ENCODE results near the gene PLIN1. TPM values are rescaled to one million over a fixed set of nuclear protein-coding genes. Genes with fewer than 3 reads are reported as not detected.

PLIN1 gene
- total and polyA plus RNA-seq, 10 of the 15 experiments (the other 5 are each of a cell fraction or from before 2014, with no cell fraction given) = 0.05 to 0.13 (median 0.09) TPM; not detected in 6

GRCh38 chr15:89660556-89660955, 18.6 kb downstream of the PLIN1 start:
- TF ChIP-seq MYC (IDR thresholded peaks at IDR 0.05; ENCODE audit: insufficient read depth, insufficient read length, insufficient replicate concordance, low read length, severe bottlenecking) (no peak), FOXM1 (IDR thresholded peaks at IDR 0.05; ENCODE audit: low read depth, low read length) (no peak), FOS (IDR thresholded peaks at IDR 0.05; ENCODE audit: borderline replicate concordance, extremely low read depth, insufficient read length) (no peak), MYB (IDR thresholded peaks at IDR 0.05; ENCODE audit: borderline replicate concordance, low read depth, low read length) (no peak), IRF3 (IDR thresholded peaks at IDR 0.05) (no peak), ZNF384 (IDR thresholded peaks at IDR 0.05; ENCODE audit: borderline replicate concordance, low read depth, low read length) (no peak), CHD2 (IDR thresholded peaks at IDR 0.05; ENCODE audit: borderline replicate concordance, low read depth, low read length) (no peak), RUNX3 (IDR thresholded peaks at IDR 0.05; ENCODE audit: low read length) (no peak), HSF1 (IDR thresholded peaks at IDR 0.05; ENCODE audit: low read depth, low read length) (no peak), JUNB (IDR thresholded peaks at IDR 0.05) (no peak), ESRRA (IDR thresholded peaks at IDR 0.05; ENCODE audit: low read length) (no peak), EZH2 (IDR thresholded peaks at IDR 0.05; ENCODE audit: borderline replicate concordance, control insufficient read depth, low read depth, low read length) (no peak), CBX3 (IDR thresholded peaks at IDR 0.05; ENCODE audit: borderline replicate concordance, low read depth) (no peak), POU2F2 (IDR thresholded peaks at IDR 0.05; ENCODE audit: borderline replicate concordance, low read depth, low read length) (no peak), ZSCAN29 (IDR thresholded peaks at IDR 0.05) (no peak)
- Histone ChIP-seq H3K4me3 (no peak overlapping the region), H3K27me3 (replicated peaks in 1 of 2; ENCODE audit: control insufficient read depth in 2 of 2, insufficient read depth in 2 of 2, low read length in 1 of 2) (peaks cover 0 to 1% of the 10 kb centered on the region in 2 experiments; a peak in 2 of 4 replicates), H3K9ac (ENCODE audit: control insufficient read depth, insufficient read depth, low read length) (no peak overlapping the region), H2AFZ (ENCODE audit: control insufficient read depth, low read depth, low read length) (no peak overlapping the region), H3K79me2 (ENCODE audit: control insufficient read depth, insufficient read depth, low read length) (no peaks in the 10 kb centered on the region), H3K36me3 (ENCODE audit: control insufficient read depth in 2 of 2, insufficient read depth in 2 of 2, low read length in 1 of 2) (no peaks in the 10 kb centered on the region), H3K4me2 (ENCODE audit: control insufficient read depth, insufficient read depth) (no peak overlapping the region), H3K27ac (ENCODE audit: control insufficient read depth, insufficient read depth) (no peak overlapping the region), H3K9me3 (replicated peaks; ENCODE audit: control insufficient read depth, insufficient read depth, low read length) (no peaks in the 10 kb centered on the region), H3K4me1 (ENCODE audit: control insufficient read depth, insufficient read depth, low read length) (no peaks in the 10 kb centered on the region), H4K20me1 (ENCODE audit: control insufficient read depth, insufficient read depth) (no peaks in the 10 kb centered on the region)
- SMC1A ChIA-PET (ENCODE audit: uncharacterized antibody, unreplicated experiment) = no interaction called here
- WGBS (ENCODE audit: insufficient coverage, insufficient replicate concordance, low lambda C conversion rate, missing lambda C conversion rate) = 23% methylated on average over 2 of the region's 2 CpGs
- POLR2A ChIA-PET = no interaction called here
- CTCF ChIA-PET = interaction anchor here (0.6 to 1.1 kb wide), 2 partner anchors 10 to 80 kb away, joined by 4 read pairs; no protein-coding TSS in a partner anchor
- intact Hi-C loops (cut with micrococcal nuclease; ENCODE audit: unreplicated experiment) (no loop called here), in situ Hi-C loops (cut with MboI) (no loop called here)
- RAD21 ChIA-PET (ENCODE audit: unreplicated experiment) = no interaction called here
- FAIRE-seq (no peak), DNase-seq (ENCODE audit: low read depth, low spot score) (no peak), ATAC-seq (no peak)
- BruUV-seq (replicated peaks) = no TSS peak
